Measurements from ENCODE around the gene PRELID3B. TPM values are rescaled to one million over a fixed set of nuclear protein-coding genes. Genes with fewer than 3 reads are reported as not detected.

Gene PRELID3B
- total and polyA plus RNA-seq, 2 of the 13 experiments (the other 11 are each of a cell fraction or from before 2014, with no cell fraction given), result 23.3 to 42.6 TPM

GRCh38 chr20:59006167-59006863 lies 36.3 kb downstream of the PRELID3B start (continued):
- 0 out of 2 replicates have a peak, but pooled peaks have one; percentile 14 for TF ChIP-seq PRDM15 (CRISPR knock-in tag; IDR thresholded peaks at IDR 0.05)
- TF ChIP-seq ZNF773 (CRISPR knock-in tag; IDR thresholded peaks at IDR 0.05; ENCODE audit: borderline replicate concordance), result no peak
- no peak for TF ChIP-seq ZBTB43 (CRISPR knock-in tag; conservative IDR thresholded peaks at IDR 0.05)
- TF ChIP-seq SRSF1 (optimal IDR thresholded peaks at IDR 0.05; ENCODE audit: low read depth, low read length), result no peak
- no peak for TF ChIP-seq MTF2 (CRISPR knock-in tag; IDR thresholded peaks at IDR 0.05; ENCODE audit: borderline replicate concordance)
- TF ChIP-seq DNMT3B (CRISPR knock-in tag; conservative IDR thresholded peaks at IDR 0.05), result no peak
- no peak for TF ChIP-seq TOPORS (CRISPR knock-in tag; IDR thresholded peaks at IDR 0.05)
- no peak for TF ChIP-seq CSRNP1 (CRISPR knock-in tag; IDR thresholded peaks at IDR 0.05)
- no peak for TF ChIP-seq BATF2 (CRISPR knock-in tag; IDR thresholded peaks at IDR 0.05)
- TF ChIP-seq TRIM22 (IDR thresholded peaks at IDR 0.05), result no peak
- no peak for TF ChIP-seq ZNF264 (CRISPR knock-in tag; IDR thresholded peaks at IDR 0.05)
- no peak for TF ChIP-seq KMT2B (CRISPR knock-in tag; IDR thresholded peaks at IDR 0.05)
- TF ChIP-seq STAG1 (CRISPR knock-in tag; IDR thresholded peaks at IDR 0.05), result no peak
- no peak for TF ChIP-seq ZNF564 (CRISPR knock-in tag; IDR thresholded peaks at IDR 0.05)
- TF ChIP-seq TCF12 (IDR thresholded peaks at IDR 0.05), result no peak
- no peak for TF ChIP-seq TCF12 (CRISPR knock-in tag; IDR thresholded peaks at IDR 0.05)
- 0 out of 2 replicates have a peak, but pooled peaks have one; percentile 12 for TF ChIP-seq GATAD2A (CRISPR knock-in tag; IDR thresholded peaks at IDR 0.05)
- no peak for TF ChIP-seq ARHGAP35 (CRISPR knock-in tag; IDR thresholded peaks at IDR 0.05; ENCODE audit: borderline replicate concordance)
- no peak for TF ChIP-seq THAP7 (CRISPR knock-in tag; IDR thresholded peaks at IDR 0.05)
- TF ChIP-seq MAFF (IDR thresholded peaks at IDR 0.05; ENCODE audit: low read depth, low read length), result no peak
- peak; percentile 89; the same call in 1 of the 2 replicates for TF ChIP-seq ESRRA (CRISPR knock-in tag; IDR thresholded peaks at IDR 0.05; ENCODE audit: low read depth)
- TF ChIP-seq ZSCAN29 (CRISPR knock-in tag; conservative IDR thresholded peaks at IDR 0.05), result no peak

All from HepG2 (cell line).